ENCODE results near the gene NUMBL. TPM values are rescaled to one million over a fixed set of nuclear protein-coding genes. Genes with fewer than 3 reads are reported as not detected.

NUMBL gene
- total and polyA plus RNA-seq, 9 of the 15 experiments (the other 6 are each of a cell fraction or from before 2014, with no cell fraction given) = 0.39 to 38.6 (median 6.6) TPM

DNA sequence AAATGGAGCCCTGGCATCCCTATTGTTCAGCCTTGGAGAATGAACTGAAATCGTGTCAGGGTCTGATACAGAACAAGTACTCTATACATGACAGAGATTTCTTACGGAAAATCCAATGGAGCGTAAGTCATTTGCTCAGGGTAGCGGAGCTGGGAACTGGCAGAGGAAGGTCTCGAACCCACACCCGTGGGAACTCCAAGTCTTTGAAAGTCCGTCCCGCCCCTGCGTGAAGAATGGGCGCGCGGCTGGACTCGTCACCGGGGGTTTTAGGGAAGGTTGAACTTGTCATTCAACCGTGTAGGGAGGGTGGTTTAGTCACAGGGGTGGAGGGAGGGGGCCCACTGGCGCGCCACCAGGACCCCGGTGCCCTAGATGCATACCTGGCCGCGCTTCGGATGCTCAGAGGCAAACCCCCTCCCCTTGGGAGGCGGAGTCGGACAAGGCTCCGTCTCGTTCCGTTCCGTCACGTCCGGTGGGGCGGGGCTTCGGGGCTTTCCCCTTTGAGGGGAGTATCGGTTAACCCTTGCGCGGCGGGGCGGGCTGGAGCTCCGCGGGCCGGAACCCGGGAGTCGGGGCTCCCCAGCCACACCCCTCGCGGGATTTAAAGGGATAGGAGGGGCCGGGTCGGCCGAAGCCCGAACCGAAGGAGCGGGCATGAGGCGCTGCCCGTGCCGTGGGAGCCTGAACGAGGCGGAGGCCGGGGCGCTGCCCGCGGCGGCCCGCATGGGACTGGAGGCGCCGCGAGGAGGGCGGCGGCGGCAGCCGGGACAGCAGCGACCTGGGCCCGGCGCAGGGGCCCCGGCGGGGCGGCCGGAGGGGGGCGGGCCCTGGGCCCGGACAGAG is 26.3 kb upstream of the NUMBL start, which contains the start of the genes COQ8B and ITPKC (continued):
- TF ChIP-seq ZBTB7A (IDR thresholded peaks at IDR 0.05; ENCODE audit: borderline replicate concordance, control insufficient read depth, low read depth, low read length) (peak; percentile 69), OTX1 (CRISPR knock-in tag; IDR thresholded peaks at IDR 0.05) (no peak), ZNF696 (CRISPR knock-in tag; conservative IDR thresholded peaks at IDR 0.05) (no peak), NFATC3 (IDR thresholded peaks at IDR 0.05) (no peak), NFIC (IDR thresholded peaks at IDR 0.05) (no peak), E2F3 (CRISPR knock-in tag; IDR thresholded peaks at IDR 0.05) (no peak), NR2C2 (CRISPR knock-in tag; IDR thresholded peaks at IDR 0.05) (no peak), NR2C2 (tag; IDR thresholded peaks at IDR 0.05) (peak; percentile 69; the same call in 1 of the 2 replicates), KHSRP (IDR thresholded peaks at IDR 0.05) (no peak)
- TF ChIP-seq, protein P1, sequence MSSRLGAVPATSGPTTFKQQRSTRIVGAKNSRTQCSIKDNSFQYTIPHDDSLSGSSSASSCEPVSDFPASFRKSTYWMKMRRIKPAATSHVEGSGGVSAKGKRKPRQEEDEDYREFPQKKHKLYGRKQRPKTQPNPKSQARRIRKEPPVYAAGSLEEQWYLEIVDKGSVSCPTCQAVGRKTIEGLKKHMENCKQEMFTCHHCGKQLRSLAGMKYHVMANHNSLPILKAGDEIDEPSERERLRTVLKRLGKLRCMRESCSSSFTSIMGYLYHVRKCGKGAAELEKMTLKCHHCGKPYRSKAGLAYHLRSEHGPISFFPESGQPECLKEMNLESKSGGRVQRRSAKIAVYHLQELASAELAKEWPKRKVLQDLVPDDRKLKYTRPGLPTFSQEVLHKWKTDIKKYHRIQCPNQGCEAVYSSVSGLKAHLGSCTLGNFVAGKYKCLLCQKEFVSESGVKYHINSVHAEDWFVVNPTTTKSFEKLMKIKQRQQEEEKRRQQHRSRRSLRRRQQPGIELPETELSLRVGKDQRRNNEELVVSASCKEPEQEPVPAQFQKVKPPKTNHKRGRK (tag; IDR thresholded peaks at IDR 0.05) = no peak
- TF ChIP-seq, protein P2, sequence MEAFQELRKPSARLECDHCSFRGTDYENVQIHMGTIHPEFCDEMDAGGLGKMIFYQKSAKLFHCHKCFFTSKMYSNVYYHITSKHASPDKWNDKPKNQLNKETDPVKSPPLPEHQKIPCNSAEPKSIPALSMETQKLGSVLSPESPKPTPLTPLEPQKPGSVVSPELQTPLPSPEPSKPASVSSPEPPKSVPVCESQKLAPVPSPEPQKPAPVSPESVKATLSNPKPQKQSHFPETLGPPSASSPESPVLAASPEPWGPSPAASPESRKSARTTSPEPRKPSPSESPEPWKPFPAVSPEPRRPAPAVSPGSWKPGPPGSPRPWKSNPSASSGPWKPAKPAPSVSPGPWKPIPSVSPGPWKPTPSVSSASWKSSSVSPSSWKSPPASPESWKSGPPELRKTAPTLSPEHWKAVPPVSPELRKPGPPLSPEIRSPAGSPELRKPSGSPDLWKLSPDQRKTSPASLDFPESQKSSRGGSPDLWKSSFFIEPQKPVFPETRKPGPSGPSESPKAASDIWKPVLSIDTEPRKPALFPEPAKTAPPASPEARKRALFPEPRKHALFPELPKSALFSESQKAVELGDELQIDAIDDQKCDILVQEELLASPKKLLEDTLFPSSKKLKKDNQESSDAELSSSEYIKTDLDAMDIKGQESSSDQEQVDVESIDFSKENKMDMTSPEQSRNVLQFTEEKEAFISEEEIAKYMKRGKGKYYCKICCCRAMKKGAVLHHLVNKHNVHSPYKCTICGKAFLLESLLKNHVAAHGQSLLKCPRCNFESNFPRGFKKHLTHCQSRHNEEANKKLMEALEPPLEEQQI (IDR thresholded peaks at IDR 0.05) = no peak
- TF ChIP-seq, protein P3, sequence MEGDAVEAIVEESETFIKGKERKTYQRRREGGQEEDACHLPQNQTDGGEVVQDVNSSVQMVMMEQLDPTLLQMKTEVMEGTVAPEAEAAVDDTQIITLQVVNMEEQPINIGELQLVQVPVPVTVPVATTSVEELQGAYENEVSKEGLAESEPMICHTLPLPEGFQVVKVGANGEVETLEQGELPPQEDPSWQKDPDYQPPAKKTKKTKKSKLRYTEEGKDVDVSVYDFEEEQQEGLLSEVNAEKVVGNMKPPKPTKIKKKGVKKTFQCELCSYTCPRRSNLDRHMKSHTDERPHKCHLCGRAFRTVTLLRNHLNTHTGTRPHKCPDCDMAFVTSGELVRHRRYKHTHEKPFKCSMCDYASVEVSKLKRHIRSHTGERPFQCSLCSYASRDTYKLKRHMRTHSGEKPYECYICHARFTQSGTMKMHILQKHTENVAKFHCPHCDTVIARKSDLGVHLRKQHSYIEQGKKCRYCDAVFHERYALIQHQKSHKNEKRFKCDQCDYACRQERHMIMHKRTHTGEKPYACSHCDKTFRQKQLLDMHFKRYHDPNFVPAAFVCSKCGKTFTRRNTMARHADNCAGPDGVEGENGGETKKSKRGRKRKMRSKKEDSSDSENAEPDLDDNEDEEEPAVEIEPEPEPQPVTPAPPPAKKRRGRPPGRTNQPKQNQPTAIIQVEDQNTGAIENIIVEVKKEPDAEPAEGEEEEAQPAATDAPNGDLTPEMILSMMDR (IDR thresholded peaks at IDR 0.05 in 2 of 3, conservative IDR thresholded peaks at IDR 0.05 in 1 of 3; ENCODE audit: insufficient read depth in 2 of 3, low read depth in 1 of 3, low read length in 3 of 3) = peak in 1 of 3 experiments; percentile 24; a peak in 1 of 6 replicates
- TF ChIP-seq, protein P4, sequence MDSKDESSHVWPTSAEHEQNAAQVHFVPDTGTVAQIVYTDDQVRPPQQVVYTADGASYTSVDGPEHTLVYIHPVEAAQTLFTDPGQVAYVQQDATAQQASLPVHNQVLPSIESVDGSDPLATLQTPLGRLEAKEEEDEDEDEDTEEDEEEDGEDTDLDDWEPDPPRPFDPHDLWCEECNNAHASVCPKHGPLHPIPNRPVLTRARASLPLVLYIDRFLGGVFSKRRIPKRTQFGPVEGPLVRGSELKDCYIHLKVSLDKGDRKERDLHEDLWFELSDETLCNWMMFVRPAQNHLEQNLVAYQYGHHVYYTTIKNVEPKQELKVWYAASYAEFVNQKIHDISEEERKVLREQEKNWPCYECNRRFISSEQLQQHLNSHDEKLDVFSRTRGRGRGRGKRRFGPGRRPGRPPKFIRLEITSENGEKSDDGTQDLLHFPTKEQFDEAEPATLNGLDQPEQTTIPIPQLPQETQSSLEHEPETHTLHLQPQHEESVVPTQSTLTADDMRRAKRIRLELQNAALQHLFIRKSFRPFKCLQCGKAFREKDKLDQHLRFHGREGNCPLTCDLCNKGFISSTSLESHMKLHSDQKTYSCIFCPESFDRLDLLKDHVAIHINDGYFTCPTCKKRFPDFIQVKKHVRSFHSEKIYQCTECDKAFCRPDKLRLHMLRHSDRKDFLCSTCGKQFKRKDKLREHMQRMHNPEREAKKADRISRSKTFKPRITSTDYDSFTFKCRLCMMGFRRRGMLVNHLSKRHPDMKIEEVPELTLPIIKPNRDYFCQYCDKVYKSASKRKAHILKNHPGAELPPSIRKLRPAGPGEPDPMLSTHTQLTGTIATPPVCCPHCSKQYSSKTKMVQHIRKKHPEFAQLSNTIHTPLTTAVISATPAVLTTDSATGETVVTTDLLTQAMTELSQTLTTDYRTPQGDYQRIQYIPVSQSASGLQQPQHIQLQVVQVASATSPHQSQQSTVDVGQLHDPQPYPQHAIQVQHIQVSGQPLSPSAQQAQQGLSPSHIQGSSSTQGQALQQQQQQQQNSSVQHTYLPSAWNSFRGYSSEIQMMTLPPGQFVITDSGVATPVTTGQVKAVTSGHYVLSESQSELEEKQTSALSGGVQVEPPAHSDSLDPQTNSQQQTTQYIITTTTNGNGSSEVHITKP (IDR thresholded peaks at IDR 0.05; ENCODE audit: partially characterized antibody) = no peak
- TF ChIP-seq, protein P5, sequence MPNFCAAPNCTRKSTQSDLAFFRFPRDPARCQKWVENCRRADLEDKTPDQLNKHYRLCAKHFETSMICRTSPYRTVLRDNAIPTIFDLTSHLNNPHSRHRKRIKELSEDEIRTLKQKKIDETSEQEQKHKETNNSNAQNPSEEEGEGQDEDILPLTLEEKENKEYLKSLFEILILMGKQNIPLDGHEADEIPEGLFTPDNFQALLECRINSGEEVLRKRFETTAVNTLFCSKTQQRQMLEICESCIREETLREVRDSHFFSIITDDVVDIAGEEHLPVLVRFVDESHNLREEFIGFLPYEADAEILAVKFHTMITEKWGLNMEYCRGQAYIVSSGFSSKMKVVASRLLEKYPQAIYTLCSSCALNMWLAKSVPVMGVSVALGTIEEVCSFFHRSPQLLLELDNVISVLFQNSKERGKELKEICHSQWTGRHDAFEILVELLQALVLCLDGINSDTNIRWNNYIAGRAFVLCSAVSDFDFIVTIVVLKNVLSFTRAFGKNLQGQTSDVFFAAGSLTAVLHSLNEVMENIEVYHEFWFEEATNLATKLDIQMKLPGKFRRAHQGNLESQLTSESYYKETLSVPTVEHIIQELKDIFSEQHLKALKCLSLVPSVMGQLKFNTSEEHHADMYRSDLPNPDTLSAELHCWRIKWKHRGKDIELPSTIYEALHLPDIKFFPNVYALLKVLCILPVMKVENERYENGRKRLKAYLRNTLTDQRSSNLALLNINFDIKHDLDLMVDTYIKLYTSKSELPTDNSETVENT (CRISPR knock-in tag; IDR thresholded peaks at IDR 0.05) = no peak

All from K562 (cell line).